NCI-H510A treated with DMSO at 0.1 percent for 48 hours (cell line): ENCODE results near the gene SLC23A2.

Experiments used
- DNase-seq: peaks from one replicate; lab custom pipeline; 2025; lab: John Stamatoyannopoulos, UW

SLC23A2 gene

GRCh38 chr20:4844751-4845465 lies 156.4 kb downstream of the SLC23A2 start:
- no peak for DNase-seq

- DNase-seq = no peak
Measured at GRCh38 chr20:4844325-4844724, 157.0 kb downstream of the SLC23A2 start.

- peak; percentile 82 for DNase-seq
Measured at GRCh38 chr20:4840801-4841200, 160.5 kb downstream of the SLC23A2 start.

- no peak for DNase-seq
Measured at GRCh38 chr20:4838526-4838925, 162.8 kb downstream of the SLC23A2 start.

- DNase-seq = no peak
Measured at GRCh38 chr20:4837760-4838159, 163.6 kb downstream of the SLC23A2 start.

- DNase-seq = no peak
Measured at GRCh38 chr20:4836935-4837334, 164.4 kb downstream of the SLC23A2 start.

- no peak for DNase-seq
Measured at GRCh38 chr20:4836473-4836872, 164.8 kb downstream of the SLC23A2 start.

- DNase-seq = no peak
Measured at GRCh38 chr20:4835244-4836177, 165.8 kb downstream of the SLC23A2 start.

- DNase-seq = no peak
Measured at GRCh38 chr20:4833074-4833728, 168.1 kb downstream of the SLC23A2 start.

- no peak for DNase-seq
Measured at GRCh38 chr20:4832469-4832868, 168.8 kb downstream of the SLC23A2 start.

- no peak for DNase-seq
Measured at GRCh38 chr20:4830696-4831095, 170.6 kb downstream of the SLC23A2 start.

GRCh38 chr20:4830259-4830658 lies 171.1 kb downstream of the SLC23A2 start:
- DNase-seq = no peak

- DNase-seq = no peak
Measured at GRCh38 chr20:4829514-4830215, 171.6 kb downstream of the SLC23A2 start.

- DNase-seq = no peak
Measured at GRCh38 chr20:4828830-4829513, 172.3 kb downstream of the SLC23A2 start.

GRCh38 chr20:4821590-4821989 lies 179.7 kb downstream of the SLC23A2 start:
- no peak for DNase-seq

- no peak for DNase-seq
Measured at GRCh38 chr20:4820806-4821518, 180.3 kb downstream of the SLC23A2 start.

- no peak for DNase-seq
Measured at GRCh38 chr20:4819901-4820300, 181.4 kb downstream of the SLC23A2 start.

GRCh38 chr20:4817230-4817671 lies 184.1 kb downstream of the SLC23A2 start:
- DNase-seq = no peak

- DNase-seq = no peak
Measured at GRCh38 chr20:4815628-4816027, 185.7 kb downstream of the SLC23A2 start.

- DNase-seq = no peak
Measured at GRCh38 chr20:4814696-4815252, 186.5 kb downstream of the SLC23A2 start.
